Esophagus muscularis mucosa (tissue), 4 donors: Measurements from ENCODE around the gene SAC3D1.

ENCODE experiments used
- EP300 ChIP-seq: sonication (generic); formaldehyde crosslinking; IDR thresholded peaks from one replicate; pipeline ENCODE4 v1.6.1; 2017; ENCODE audit warnings: antibody characterized with exemption
- POLR2A ChIP-seq: fragments of 450-650 bp; IDR thresholded peaks from one replicate; pipeline ENCODE4 v1.6.1; 2017; ENCODE audit warnings: antibody characterized with exemption, moderate library complexity, mild to moderate bottlenecking, low read depth
- POLR2AphosphoS5 ChIP-seq, 2 donors: sonication (generic); formaldehyde crosslinking; IDR thresholded peaks; one replicate each; pipeline ENCODE4 v1.6.1; 2017; ENCODE audit warnings: antibody characterized with exemption in 2 of 2
- TF ChIP-seq, protein P1 (sequence below), 3 experiments: fragments of 200-600 bp in 2 of 3; fragments of 450-650 bp in 1 of 3; sonication (generic) in 2 of 3; IDR thresholded peaks; one replicate each; pipeline ENCODE4 v1.5.1; 2017 to 2019; ENCODE audit warnings: antibody characterized with exemption in 3 of 3, mild to moderate bottlenecking in 2 of 3, moderate library complexity in 1 of 3

GRCh38 chr11:65069217-65069616 lies 28.2 kb downstream of the SAC3D1 start:
- TF ChIP-seq POLR2A (no peak), POLR2AphosphoS5 (IDR thresholded peaks at IDR 0.05) (no peak), EP300 (no peak)
- TF ChIP-seq, protein P1, sequence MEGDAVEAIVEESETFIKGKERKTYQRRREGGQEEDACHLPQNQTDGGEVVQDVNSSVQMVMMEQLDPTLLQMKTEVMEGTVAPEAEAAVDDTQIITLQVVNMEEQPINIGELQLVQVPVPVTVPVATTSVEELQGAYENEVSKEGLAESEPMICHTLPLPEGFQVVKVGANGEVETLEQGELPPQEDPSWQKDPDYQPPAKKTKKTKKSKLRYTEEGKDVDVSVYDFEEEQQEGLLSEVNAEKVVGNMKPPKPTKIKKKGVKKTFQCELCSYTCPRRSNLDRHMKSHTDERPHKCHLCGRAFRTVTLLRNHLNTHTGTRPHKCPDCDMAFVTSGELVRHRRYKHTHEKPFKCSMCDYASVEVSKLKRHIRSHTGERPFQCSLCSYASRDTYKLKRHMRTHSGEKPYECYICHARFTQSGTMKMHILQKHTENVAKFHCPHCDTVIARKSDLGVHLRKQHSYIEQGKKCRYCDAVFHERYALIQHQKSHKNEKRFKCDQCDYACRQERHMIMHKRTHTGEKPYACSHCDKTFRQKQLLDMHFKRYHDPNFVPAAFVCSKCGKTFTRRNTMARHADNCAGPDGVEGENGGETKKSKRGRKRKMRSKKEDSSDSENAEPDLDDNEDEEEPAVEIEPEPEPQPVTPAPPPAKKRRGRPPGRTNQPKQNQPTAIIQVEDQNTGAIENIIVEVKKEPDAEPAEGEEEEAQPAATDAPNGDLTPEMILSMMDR (IDR thresholded peaks at IDR 0.05) = no peak
